Motor neuron (in vitro differentiated cells): ENCODE results near the gene MCTP2. TPM values are rescaled to one million over a fixed set of nuclear protein-coding genes. Genes with fewer than 3 reads are reported as not detected.

Experiments used
- ATAC-seq, 8 experiments: fragments of 200-7000 bp; cut with Tn5 transposase; replicated peaks in 6 of 8; 2 replicates each; pipeline ENCODE4 v1.8.0; 2021; ENCODE audit warnings: mild to moderate bottlenecking in 8 of 8, moderate library complexity in 8 of 8
- H3K27ac ChIP-seq, 2 donors: fragments of 250-450 bp; sonication (Bioruptor Pico); 2 replicates each; pipeline ENCODE4 v1.9.0; 2021; ENCODE audit warnings: antibody characterized with exemption in 2 of 2, mild to moderate bottlenecking in 2 of 2, moderate library complexity in 1 of 2
- H3K4me1 ChIP-seq, 2 donors: fragments of 250-450 bp; sonication (Bioruptor Pico); replicated peaks in 1 of 2; 2 replicates each; pipeline ENCODE4 v1.6.1; 2021; ENCODE audit warnings: antibody characterized with exemption in 2 of 2, mild to moderate bottlenecking in 2 of 2, moderate library complexity in 1 of 2
- H3K4me3 ChIP-seq, 5 donors: fragments of 250-450 bp; sonication (Bioruptor Pico); 2 replicates each; pipeline ENCODE4 v1.9.0; 2021; ENCODE audit warnings: antibody characterized with exemption in 5 of 5, mild to moderate bottlenecking in 5 of 5, moderate library complexity in 4 of 5
- WGBS, 10 experiments: fragments of 450-650 bp; shearing (Covaris generic); methylation state at CpG; one replicate each; pipeline ENCODE4 v1.0.0; 2022; 5-methylcytosine and 5-hydroxymethylcytosine counted together
- in situ Hi-C, 9 experiments: fragments of 400-800 bp; cut with MboI; loops; one replicate each; pipeline ENCODE4 v1.15.0; 2021; ENCODE audit warnings: low sequenced_read_pairs in 9 of 9, low pct_unique_long_range_greater_than_20kb in 2 of 9; ENCODE audit not compliant: unreplicated experiment in 9 of 9
- total RNA-seq, 8 experiments: library from RNA; unstranded; fragments of 300-600 nt; gene quantifications; 2 replicates each; pipeline versions ENCODE4 v1.2.3 to v1.2.4, GENCODE V29; 2022

MCTP2 gene
- total RNA-seq, 8 experiments from 2014 or later = 0.11 to 50.8 (median 2.0) TPM

GRCh38 chr15:94445566-94446160, 214.3 kb downstream of the MCTP2 start:
- in situ Hi-C loops = no loop called here
- ATAC-seq = no peak
- 24 to 100% (median 89%) methylated on average over 1 to 7 of the region's 7 CpGs; no CpG with 5 or more reads in 2 of the 10 experiments for WGBS, 10 experiments
- Histone ChIP-seq H3K4me3 (no peak overlapping the region), H3K4me1 (peaks cover 14 to 20% of the 10 kb centered on the region in 2 donors), H3K27ac (no peak overlapping the region)

- Histone ChIP-seq H3K4me3 (no peak overlapping the region), H3K4me1 (peaks cover 14 to 20% of the 10 kb centered on the region in 2 donors), H3K27ac (no peak overlapping the region)
- ATAC-seq = no peak
- in situ Hi-C loops = no loop called here
Observed at GRCh38 chr15:94446441-94446840, 215.1 kb downstream of the MCTP2 start.

GRCh38 chr15:94451466-94451865, 220.1 kb downstream of the MCTP2 start:
- H3K4me1 ChIP-seq = no peaks in the 10 kb centered on the region
- peak in 3 of 8 experiments; percentile 29 to 70 (median 52) for ATAC-seq
- in situ Hi-C loops = no loop called here
- no peak overlapping the region for H3K27ac ChIP-seq
- H3K4me3 ChIP-seq = no peak overlapping the region
- WGBS, 10 experiments = 0 to 90% (median 60%) methylated on average over 1 of the region's 1 CpG; no CpG with 5 or more reads in 3 of the 10 experiments

GRCh38 chr15:94453227-94453988, 222.0 kb downstream of the MCTP2 start:
- no peak overlapping the region for H3K4me3 ChIP-seq
- in situ Hi-C loops = no loop called here
- WGBS, 10 experiments = 17 to 100% (median 100%) methylated on average over 1 of the region's 1 CpG; no CpG with 5 or more reads in 2 of the 10 experiments
- peak in 5 of 8 experiments; percentile 38 to 98 (median 97) for ATAC-seq
- H3K27ac ChIP-seq = no peak overlapping the region
- H3K4me1 ChIP-seq = no peaks in the 10 kb centered on the region

GRCh38 chr15:94455297-94455696, 223.9 kb downstream of the MCTP2 start:
- WGBS, 10 experiments = 80 to 98% (median 93%) methylated on average over 2 to 9 of the region's 9 CpGs; no CpG with 5 or more reads in 2 of the 10 experiments
- no peak for ATAC-seq
- H3K4me3 ChIP-seq = no peak overlapping the region
- no peaks in the 10 kb centered on the region for H3K4me1 ChIP-seq
- H3K27ac ChIP-seq = no peak overlapping the region
- in situ Hi-C loops = no loop called here

GRCh38 chr15:94456226-94456625, 224.9 kb downstream of the MCTP2 start:
- WGBS, 10 experiments = 63 to 100% (median 84%) methylated on average over 2 to 5 of the region's 5 CpGs
- in situ Hi-C loops = no loop called here

GRCh38 chr15:94457661-94458060, 226.3 kb downstream of the MCTP2 start:
- 84 to 100% (median 94%) methylated on average over 1 to 8 of the region's 8 CpGs; no CpG with 5 or more reads in 4 of the 10 experiments for WGBS, 10 experiments
- H3K4me3 ChIP-seq = no peak overlapping the region
- in situ Hi-C loops = no loop called here
- H3K4me1 ChIP-seq = no peaks in the 10 kb centered on the region
- no peak overlapping the region for H3K27ac ChIP-seq
- ATAC-seq = no peak

More at GRCh38 chr15:94456226-94456625, 224.9 kb downstream of the MCTP2 start:
- no peak for ATAC-seq
- no peaks in the 10 kb centered on the region for H3K4me1 ChIP-seq
- no peak overlapping the region for H3K27ac ChIP-seq
- no peak overlapping the region for H3K4me3 ChIP-seq

GRCh38 chr15:94460624-94461023, 229.3 kb downstream of the MCTP2 start:
- Histone ChIP-seq H3K4me3 (no peak overlapping the region), H3K27ac (no peak overlapping the region), H3K4me1 (no peaks in the 10 kb centered on the region)
- 0 to 100% (median 53%) methylated on average over 1 of the region's 1 CpG; no CpG with 5 or more reads in 4 of the 10 experiments for WGBS, 10 experiments
- in situ Hi-C loops = no loop called here
- no peak for ATAC-seq

- no peak overlapping the region for H3K27ac ChIP-seq
- in situ Hi-C loops = no loop called here
- no peak for ATAC-seq
- 50 to 100% (median 100%) methylated on average over 1 of the region's 1 CpG; no CpG with 5 or more reads in 3 of the 10 experiments for WGBS, 10 experiments
- H3K4me1 ChIP-seq = no peaks in the 10 kb centered on the region
- H3K4me3 ChIP-seq = no peak overlapping the region
Observed at GRCh38 chr15:94467034-94467433, 235.7 kb downstream of the MCTP2 start.

GRCh38 chr15:94470492-94470891, 239.1 kb downstream of the MCTP2 start:
- in situ Hi-C loops = no loop called here
- peak in 3 of 8 experiments; percentile 37 to 79 (median 50) for ATAC-seq
- Histone ChIP-seq H3K4me3 (no peak overlapping the region), H3K4me1 (no peaks in the 10 kb centered on the region), H3K27ac (no peak overlapping the region)
- 6 to 100% (median 60%) methylated on average over 1 to 2 of the region's 2 CpGs; no CpG with 5 or more reads in 2 of the 10 experiments for WGBS, 10 experiments

- in situ Hi-C loops = no loop called here
Observed at GRCh38 chr15:94476686-94477085, 245.3 kb downstream of the MCTP2 start.

GRCh38 chr15:94477913-94478553, 246.7 kb downstream of the MCTP2 start:
- peak in 3 of 8 experiments; percentile 56 to 68 (median 67) for ATAC-seq
- in situ Hi-C loops = no loop called here
- WGBS, 10 experiments = 30 to 100% (median 85%) methylated on average over 1 to 7 of the region's 7 CpGs
- no peak overlapping the region for H3K4me3 ChIP-seq
- H3K27ac ChIP-seq = peak overlapping the region in 1 of 2 donors; percentile 25
- H3K4me1 ChIP-seq = peaks cover 14 to 45% of the 10 kb centered on the region in 2 donors

More at GRCh38 chr15:94476686-94477085, 245.3 kb downstream of the MCTP2 start:
- peaks cover 14 to 45% of the 10 kb centered on the region in 2 donors for H3K4me1 ChIP-seq
- H3K27ac ChIP-seq = peak overlapping the region in 1 of 2 donors; percentile 9
- ATAC-seq = no peak
- H3K4me3 ChIP-seq = no peak overlapping the region
- 46 to 100% (median 87%) methylated on average over 1 to 5 of the region's 5 CpGs; no CpG with 5 or more reads in 1 of the 10 experiments for WGBS, 10 experiments

GRCh38 chr15:94478763-94479162, 247.4 kb downstream of the MCTP2 start:
- Histone ChIP-seq H3K27ac (no peak overlapping the region), H3K4me3 (no peak overlapping the region), H3K4me1 (peaks cover 14 to 45% of the 10 kb centered on the region in 2 donors)
- in situ Hi-C loops = no loop called here
- 60 to 95% (median 92%) methylated on average over 3 to 8 of the region's 8 CpGs; no CpG with 5 or more reads in 3 of the 10 experiments for WGBS, 10 experiments
- peak in 4 of 8 experiments; percentile 51 to 85 (median 72) for ATAC-seq
